Nucleus accumbens (tissue), 56 donors: ENCODE data around the gene GRK4.
A peak's percentile ranks its signal among the peaks of the same experiment; 100 is the strongest.
"Not testable (repeated sequence)": the region's sequence is repeated elsewhere in the genome, so short reads cannot be mapped to it uniquely, and the experiment has no call there.

Source experiments
- DNase-seq, 56 donors: peaks; one replicate each; lab custom pipeline; 2025; lab: John Stamatoyannopoulos, UW

Gene GRK4

DNA sequence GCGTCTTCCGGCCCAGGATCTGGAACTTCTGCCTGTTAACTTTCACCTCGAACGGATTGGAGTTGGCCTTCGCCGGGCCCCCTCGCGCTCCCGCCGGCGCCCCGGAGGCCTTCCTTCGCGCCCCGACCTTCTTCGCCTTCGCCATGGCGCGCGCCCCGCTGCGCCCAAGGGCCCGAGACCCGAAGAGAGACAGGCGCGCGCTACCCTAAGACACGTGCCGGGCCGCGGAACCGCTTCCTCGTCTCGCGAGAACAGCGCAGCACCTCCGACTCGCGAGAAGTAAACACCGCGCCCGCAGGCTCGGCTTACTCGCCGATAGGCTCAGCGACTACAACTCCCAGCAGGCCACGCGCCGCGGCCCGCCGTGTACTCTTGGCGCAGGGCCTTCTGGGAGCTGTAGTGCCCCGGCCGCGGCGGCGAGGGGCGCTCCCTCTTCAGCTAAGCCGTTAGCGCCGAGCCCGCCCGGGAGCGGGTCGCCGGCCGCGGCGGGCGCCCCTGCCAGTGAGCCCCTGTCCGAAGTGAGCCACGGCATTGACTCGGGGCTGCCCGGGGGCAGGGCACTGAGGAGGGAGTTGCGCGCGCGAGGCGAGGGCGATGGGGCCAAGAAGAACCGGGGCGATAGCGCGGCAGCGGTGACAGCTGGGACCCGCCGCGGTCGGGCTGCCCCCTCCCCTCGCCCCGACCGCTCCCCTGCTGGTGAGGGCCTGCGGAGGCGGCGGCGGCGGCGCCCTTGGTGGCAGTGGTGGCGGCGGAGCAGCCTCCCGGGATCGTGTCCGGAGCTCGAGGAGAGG, at the start of gene GRK4, which contains the start of gene NOP14:
Gene GRK4 (plus strand): TSS at position 397 of the 791 bp plus-strand sequence. CDS start 500 bp downstream, outside the sequence.
Gene NOP14 (minus strand): TSS at position 232 of the 791 bp plus-strand sequence. CDS start 87 bp downstream, at position 145.
- peak; percentile 65 to 99 (median 94) for DNase-seq

DNA sequence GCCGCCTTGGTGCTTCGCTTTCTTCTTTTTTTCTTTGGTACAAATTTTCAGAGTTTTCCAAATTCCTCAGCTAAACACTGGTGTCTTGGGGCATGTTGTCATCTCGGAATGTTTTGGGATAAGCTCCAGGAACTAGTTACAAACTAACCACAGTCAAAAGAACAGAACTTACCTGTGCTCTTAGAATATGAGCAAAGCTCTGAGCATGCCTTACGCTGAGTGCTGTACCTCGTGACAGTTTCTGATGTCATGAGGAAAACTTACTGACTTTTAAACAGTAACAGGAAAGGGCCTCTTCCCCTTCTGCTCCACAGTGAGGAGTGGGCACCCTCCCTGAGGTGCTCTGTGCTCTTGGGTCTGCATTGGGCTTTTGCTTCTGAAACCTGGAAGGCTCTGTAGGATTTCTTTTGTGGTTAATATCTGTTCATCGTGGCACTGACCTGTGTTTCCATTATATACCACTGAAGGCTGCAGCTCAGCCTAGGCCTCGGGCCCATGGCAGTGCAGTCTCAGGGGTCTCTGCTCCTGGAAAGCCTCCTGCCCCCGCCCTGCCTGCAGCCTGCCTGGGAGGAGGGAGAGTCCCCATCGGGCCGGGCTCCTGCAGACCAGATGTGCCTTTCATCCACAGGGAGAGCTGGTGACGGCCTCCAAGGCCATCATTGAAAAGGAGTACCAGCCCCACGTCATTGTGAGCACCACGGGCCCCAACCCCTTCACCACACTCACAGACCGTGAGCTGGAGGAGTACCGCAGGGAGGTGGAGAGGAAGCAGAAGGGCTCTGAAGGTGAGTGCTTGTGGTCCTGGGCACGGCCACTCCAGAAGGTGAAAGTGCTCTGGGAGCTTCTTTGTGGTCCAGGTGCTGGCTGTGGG, 48.9 kb upstream of the GRK4 start:
- DNase-seq: no peak

DNA sequence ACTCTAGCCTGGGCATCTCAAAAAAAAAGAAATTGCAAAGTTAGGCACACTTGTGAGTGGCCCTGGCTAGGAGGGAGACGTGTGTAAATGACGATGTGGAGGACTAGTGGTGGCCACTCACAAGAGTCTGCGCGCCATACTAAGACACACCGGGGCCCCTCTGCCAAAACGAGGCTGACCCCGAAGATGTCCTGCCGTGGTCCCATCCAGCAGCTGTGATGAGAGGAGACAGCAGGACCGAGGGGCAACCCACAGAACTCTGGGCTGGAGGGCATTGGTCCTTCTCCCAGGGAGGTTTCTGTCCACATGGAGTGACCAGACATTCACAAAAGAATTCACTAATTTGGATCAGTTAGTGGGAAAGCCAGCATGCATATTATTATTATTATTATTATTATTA, 47.6 kb upstream of the GRK4 start:
- no peak for DNase-seq

DNA sequence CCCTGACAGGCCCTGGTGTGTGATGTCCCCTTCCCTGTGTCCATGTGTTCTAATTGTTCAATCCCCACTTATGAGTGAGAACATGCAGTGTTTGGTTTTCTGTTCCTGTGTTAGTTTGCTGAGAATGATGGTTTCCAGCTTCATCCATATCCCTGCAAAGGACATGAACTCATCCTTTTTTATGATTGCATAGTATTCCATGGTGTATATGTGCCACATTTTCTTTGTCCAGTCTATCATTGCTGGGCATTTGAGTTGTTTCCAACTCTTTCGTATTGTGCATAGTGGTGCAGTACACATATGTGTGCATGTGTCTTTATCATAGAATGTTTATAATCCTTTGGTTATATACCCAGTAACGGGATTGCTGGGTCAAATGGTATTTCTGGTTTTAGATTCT, 46.7 kb upstream of the GRK4 start:
- not testable (repeated sequence) for DNase-seq

DNA sequence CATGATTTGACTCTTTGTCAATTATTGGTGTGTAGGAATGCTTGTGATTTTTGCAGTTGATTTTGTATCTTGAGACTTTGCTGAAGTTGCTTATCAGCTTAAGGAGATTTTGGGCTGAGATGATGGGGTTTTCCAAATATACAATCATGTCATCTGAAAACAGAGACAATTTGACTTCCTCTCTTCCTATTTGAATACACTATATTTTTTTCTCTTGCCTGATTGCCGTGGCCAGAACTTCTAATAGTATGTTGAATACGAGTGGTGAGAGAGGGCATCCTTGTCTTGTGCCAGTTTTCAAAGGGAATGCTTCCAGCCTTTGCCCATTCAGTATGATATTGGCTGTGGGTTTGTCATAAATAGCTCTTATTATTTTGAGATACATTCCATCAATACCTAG, 45.1 kb upstream of the GRK4 start:
- DNase-seq: not testable (repeated sequence)

DNA sequence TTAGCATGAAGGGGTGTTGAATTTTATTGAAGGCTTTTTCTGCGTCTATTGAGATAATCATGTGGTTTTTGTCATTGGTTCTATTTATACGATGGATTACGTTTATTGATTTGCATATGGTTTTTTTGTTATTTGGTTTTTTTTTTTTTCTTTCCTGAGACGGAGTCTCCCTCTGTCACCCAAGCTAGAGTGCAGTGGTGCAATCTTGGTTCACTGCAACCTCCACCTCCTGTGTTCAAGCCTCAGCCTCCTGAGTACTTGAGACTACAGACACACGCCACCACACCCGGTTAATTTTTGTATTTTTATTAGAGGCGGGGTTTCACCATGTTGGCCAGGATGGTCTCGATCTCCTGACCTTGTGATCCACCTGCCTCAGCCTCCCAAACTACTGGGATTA, 44.7 kb upstream of the GRK4 start:
- not testable (repeated sequence) for DNase-seq

DNA sequence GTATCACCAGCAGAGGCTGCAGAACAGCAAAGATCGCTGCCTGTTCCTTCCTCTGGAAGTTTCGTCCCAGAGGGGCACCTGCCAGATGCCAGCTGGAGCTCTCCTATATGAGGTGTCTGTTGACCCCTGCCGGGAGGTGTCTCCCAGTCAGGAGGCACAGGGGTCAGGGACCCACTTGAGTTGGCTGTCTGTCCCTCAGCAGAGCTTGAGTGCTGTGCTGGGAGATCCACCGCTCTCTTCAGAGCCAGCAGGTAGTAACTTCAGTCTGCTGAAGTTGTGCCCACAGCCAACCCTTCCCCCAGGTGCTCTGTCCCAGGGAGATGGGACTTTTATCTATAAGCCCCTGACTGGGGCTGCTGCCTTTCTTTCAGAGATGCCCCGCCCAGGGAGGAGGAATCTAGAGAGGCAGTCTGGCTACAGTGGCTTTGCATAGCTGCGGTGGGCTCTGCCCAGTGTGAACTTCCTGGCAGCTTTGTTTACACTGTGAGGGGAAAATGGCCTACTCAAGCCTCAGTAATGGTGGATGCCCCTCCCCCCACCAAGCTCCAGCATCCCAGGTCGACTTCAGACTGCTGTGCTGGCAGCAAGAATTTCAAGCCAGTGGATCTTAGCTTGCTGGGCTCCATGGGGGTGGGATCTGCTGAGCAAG, 40.8 kb upstream of the GRK4 start:
- not testable (repeated sequence) for DNase-seq

DNA sequence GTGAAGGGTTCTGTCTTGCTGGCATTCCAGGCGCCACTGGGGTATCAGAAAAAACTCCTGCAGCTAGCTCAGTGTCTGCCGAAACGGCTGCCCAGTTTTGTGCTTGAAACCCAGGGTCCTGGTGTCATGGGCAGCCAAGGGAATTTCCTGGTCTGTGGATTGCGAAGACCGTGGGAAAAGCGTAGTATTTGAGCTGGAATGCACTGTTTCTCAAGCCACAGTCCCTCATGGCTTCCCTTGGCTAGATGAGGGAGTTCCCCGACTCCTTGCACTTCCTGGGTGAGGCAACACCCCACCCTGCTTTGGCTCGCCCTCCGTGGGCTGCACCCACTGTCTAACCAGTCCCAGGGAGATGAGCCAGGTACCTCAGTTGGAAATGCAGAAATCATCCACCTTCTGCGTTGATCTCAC, 40.2 kb upstream of the GRK4 start:
- DNase-seq: no peak

DNA sequence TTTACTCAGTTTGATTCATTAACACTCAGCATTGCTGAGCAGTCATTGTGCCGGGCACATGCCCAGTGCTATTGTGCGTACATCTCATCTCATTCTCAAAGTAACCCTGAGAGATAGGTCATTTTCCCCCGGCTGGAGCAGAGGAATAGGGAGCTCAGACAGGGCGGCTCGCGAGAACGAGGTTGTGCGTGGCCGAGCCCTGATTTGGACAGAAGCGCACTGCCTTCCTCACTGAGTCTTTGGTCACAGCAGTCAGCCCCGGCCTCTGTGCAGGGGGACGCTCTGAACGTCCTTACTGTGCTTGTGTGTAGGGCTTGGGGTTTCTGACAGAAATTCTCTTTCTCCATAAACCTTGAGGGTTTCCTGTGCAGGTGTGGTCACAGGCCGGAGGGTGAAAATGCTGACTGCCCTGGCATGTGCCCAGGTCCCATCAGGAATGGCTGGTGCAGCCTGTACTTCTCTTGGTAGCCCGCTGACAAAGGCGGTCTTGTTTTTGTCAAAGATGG, 39.6 kb upstream of the GRK4 start:
- DNase-seq: peak in 2 of 56 donors; percentile 24 to 41

DNA sequence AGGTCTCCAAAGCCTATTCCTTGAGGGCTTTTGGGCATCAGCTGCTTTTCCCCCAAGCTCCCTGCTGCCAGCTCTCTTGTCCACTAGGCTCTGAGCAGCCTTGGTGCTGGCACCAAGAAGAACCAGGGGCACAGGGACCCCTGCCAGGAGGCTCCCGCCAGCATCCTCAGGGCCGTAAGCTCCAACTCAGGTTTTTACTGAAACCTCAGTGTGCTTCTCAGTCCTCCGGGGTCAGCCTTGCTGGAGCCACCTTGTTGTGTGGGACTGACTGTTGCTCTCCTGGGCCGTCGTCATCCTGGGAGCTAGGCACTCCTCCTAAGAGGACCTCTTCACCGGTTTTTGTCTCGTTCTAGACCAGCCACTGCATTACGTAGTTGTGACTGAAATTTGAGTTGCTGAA, 39.1 kb upstream of the GRK4 start:
- DNase-seq: no peak

DNA sequence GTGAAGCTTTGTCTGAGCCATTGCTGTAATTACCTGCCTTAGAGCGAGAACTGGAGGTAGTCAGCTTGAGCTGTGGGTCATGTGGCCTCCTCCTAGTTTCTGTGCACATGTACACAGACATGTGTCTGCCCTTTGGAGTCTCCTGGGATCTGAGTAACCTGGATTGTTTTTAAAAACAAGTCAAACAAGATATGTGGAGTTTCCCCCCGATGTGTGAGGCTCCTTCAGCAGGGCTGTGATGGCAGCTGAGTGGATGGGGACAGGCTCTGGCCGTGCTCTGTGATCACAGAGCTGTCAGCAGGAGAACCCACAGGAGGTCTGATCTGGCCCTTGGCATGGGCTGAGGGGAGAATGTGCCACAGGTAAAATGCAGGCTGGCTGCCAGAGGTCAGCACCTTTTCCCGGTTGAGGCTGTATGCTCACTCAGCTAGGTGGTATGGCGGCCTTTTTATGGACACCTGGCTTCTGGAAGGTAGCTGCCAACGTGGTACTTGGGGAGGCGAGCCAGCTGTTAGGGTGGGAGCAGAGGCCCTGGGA, 38.5 kb upstream of the GRK4 start:
- no peak for DNase-seq

DNA sequence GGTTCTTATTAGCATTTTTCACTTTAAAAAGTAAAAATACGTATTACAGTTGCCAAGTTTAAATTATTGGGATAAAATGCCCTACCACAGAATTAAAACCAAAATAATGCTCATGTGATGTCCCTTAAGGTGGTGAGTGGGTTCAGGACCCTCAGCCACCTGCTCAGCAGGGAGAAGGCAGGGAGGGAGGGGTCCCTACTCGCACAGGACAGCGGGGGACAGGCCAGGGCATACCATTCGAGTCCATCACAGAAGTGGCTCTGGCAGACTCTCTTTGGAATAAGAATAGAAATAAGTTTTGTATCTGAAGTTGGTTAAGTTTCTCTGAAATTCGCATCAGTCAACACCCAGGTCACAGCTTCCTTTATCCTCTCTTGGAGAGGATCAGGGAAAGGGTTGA, 37.9 kb upstream of the GRK4 start:
- no peak for DNase-seq

DNA sequence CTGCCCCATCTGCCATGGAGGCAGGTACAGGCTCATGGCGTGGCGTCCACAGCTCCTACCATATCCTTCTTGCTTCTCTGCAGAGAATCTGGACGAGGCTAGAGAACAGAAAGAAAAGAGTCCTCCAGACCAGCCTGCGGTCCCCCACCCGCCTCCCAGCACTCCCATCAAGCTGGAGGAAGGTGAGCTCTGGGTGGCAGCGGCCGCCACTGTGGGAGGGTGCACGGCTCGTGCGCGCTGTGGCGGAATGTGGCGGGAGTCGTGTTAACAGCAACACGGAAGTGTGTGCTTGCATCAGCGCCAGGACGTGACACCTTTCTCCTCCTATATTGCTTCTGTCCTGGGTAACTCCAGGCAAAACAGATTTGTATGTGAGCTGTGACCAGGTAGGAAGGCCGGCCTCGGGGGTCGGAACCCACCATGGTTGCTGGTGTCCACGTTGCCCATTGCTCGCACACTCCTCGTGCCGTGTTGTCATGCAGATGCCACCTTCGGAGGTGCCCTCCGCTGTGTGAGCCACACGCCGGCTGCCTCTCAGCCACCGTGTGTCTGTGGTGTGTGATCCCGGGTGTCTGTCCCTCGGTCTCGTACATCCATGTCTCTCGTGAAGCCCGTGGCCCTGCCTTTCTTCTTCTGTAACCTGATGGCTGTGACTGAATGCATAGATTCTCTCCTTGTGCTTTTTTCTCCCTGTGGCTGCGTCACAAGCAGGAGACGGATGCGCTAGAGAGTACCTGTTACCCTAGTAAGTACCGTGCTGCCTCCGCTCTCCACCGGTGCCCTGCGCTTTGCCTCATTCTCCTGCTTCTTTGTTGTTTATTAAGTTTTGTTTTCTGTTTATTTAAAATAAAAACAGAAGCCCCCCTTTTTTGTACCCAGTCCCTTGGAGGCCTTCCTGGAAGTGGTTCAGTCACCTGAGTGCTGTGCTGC, 37.2 kb upstream of the GRK4 start:
- DNase-seq: no peak

DNA sequence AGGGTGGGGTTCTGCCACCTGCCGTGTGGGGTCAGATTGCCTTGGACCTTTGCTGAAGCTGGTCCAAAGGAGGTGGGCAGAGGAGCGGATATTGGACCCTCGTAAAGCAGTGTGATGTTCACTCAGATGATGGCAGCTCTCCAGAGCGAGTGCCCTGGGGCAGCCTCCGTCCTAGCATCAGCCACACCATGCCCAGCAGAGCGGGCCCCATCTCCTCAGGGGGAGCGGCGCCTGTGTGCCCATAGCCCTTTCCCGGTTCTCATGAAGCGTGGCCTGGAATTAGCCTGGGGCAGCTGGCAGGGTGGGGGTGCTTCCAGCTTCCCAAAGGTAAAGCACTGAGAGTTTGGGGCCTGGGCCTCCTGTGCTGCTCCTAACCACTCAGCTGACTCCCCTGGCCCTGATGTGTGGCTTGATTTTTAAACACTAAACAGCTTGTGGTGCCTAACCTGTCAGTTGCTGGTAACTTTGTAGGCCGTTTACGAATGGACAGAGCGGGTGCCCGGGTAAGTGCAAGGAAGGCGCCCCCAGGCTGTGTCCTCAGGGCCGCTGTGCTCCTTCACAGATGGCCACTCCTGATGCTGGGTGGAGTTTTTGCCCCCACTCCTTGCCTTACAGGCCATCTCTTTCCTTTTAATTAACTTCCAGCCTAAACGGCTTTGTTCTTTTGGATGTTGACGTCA, 36.2 kb upstream of the GRK4 start:
- DNase-seq: no peak

DNA sequence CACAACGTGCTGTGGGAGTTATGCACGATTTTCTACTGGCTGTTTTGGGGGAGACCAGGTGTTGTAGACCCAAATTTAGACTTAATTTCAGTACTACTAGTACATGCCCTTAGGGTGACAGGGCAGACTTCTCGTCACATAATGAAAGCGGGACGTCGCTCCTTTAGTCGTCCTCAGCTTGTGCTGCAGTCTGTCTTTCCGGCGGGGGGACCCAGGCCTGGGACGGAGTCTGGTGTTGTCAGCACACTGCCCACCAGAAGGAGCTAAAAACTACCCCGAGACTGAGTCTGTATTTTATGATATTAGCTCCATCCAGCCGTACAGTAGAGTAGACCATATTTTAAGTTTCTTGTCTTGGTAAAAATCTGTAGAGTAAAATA, 35.7 kb upstream of the GRK4 start:
- DNase-seq: no peak

DNA sequence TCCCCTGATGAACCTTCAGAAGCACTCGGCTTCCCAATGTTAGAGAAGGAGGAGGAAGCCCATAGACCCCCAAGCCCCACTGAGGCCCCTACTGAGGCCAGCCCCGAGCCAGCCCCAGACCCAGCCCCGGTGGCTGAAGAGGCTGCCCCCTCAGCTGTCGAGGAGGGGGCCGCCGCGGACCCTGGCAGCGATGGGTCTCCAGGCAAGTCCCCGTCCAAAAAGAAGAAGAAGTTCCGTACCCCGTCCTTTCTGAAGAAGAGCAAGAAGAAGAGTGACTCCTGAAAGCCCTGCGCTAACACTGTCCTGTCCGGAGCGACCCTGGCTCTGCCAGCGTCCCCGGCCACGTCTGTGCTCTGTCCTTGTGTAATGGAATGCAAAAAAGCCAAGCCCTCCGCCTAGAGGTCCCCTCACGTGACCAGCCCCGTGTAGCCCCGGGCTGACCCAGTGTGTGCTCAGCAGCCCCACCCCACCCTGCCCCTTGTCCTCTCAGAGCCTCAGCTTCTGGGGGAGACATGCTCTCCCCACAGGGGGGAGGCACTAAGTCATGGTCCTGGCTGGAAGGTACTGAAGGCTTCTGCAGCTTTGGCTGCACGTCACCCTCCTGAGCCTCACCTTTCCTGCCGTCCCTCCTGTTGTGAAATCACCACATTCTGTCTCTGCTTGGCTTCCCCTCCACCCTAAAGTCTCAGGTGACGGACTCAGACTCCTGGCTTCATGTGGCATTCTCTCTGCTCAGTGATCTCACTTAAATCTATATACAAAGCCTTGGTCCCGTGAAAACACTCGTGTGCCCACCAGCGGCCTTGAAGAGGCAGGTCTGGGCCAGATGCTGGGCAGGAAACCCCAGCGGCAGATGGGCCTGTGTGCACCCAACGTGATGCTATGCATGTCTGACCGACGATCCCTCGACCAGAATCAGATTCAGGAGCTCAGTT, 34.9 kb upstream of the GRK4 start:
- DNase-seq: no peak

DNA sequence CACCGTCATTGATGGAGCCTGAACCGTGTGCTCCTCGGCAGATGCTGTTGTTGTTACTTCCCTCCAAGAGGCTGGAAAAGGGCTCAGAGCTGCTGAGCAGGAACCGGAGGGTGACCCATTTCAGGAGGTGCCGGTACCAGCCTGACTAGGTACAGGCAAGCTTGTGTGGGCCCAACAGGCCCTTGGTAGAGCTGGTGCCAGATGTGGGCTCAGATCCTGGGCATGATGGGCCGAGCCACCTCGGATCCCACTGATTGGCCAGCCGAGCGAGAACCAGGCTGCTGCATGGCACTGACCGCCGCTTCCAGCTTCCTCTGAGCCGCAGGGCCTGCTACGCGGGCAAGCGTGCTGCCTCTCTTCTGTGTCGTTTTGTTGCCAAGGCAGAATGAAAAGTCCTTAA, 33.9 kb upstream of the GRK4 start:
- no peak for DNase-seq
